BJ (cell line): Measurements from ENCODE around the gene MS4A5. TPM values are rescaled to one million over a fixed set of nuclear protein-coding genes. Genes with fewer than 3 reads are reported as not detected.

Source experiments
- CTCF ChIA-PET: fragments of 350-600 bp; formaldehyde crosslinking; extraction: SDS; loops from one replicate; lab custom pipeline; 2021; ENCODE audit warnings: antibody characterized with exemption, inconsistent platforms; lab: Yijun Ruan, JAX
- POLR2A ChIA-PET: fragments of 300-600 bp; sonication (Branson Sonifier 250); formaldehyde crosslinking; extraction: SDS; loops from one replicate; lab custom pipeline; 2021; ENCODE audit warnings: antibody characterized with exemption; lab: Charles Lee
- DNase-seq: peaks from one replicate; pipeline ENCODE4 v3.0.0-alpha.2; 2011; ENCODE audit warnings: low read depth
- H3K27me3 ChIP-seq: 2 replicates; pipeline ENCODE4 v1.6.0; 2011; ENCODE audit warnings: low read length; ENCODE audit not compliant: control insufficient read depth, insufficient read depth
- H3K36me3 ChIP-seq: 2 replicates; pipeline ENCODE4 v1.5.1; 2011; ENCODE audit warnings: low read length; ENCODE audit not compliant: control insufficient read depth, insufficient read depth
- H3K4me3 ChIP-seq: 2 replicates; pipeline ENCODE4 v1.5.1; 2011; ENCODE audit warnings: low read depth, mild to moderate bottlenecking, control low read depth, low read length
- polyA plus RNA-seq: library from polyadenylated mRNA; depleted of rRNA; stranded (reverse); fragments of >200 nt; gene quantifications from 2 replicates; pipeline ENCODE4 v1.2.3, GENCODE V29; 2011
- TF ChIP-seq, protein P1 (sequence below): IDR thresholded peaks from 2 replicates; pipeline ENCODE4 v1.5.1; 2011; ENCODE audit warnings: low read depth, mild to moderate bottlenecking, control low read depth, inconsistent platforms, low read length, moderate library complexity; ENCODE audit not compliant: insufficient read depth

MS4A5 gene
- polyA plus RNA-seq, 1 experiment = not detected

DNA sequence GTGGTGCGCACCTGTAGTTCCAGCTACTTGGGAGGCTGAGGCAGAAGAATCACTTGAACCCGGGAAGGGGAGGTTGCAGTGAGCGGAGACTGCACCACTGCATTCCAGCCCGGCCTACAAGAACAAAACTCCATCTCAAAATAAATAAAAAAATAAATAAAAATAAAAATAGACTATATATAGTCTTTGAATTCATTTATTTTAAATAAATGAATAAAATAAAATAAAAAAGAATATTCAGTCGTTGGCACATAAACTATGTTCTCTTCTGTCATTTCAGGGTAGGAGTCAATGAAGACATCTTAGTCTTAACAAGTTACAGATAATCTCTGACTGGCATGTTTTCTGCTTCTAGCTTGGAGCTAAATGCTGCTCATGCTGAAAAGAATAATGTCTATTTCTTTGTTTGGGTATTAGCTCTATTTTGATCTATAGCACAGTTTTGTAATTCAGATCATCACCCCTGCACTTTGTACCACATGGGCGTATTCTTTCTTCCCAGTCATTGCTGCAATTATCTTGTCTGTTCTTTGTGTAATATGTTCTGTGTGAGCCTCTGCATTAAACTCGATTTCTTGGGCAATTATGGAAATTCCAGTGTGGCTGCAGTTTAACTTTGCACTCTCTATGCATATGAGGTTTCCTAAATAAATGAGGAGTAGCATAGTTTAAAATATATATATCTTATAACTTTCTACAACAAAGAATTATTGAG is 34.5 kb upstream of the MS4A5 start:
- TF ChIP-seq, protein P1, sequence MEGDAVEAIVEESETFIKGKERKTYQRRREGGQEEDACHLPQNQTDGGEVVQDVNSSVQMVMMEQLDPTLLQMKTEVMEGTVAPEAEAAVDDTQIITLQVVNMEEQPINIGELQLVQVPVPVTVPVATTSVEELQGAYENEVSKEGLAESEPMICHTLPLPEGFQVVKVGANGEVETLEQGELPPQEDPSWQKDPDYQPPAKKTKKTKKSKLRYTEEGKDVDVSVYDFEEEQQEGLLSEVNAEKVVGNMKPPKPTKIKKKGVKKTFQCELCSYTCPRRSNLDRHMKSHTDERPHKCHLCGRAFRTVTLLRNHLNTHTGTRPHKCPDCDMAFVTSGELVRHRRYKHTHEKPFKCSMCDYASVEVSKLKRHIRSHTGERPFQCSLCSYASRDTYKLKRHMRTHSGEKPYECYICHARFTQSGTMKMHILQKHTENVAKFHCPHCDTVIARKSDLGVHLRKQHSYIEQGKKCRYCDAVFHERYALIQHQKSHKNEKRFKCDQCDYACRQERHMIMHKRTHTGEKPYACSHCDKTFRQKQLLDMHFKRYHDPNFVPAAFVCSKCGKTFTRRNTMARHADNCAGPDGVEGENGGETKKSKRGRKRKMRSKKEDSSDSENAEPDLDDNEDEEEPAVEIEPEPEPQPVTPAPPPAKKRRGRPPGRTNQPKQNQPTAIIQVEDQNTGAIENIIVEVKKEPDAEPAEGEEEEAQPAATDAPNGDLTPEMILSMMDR = no peak
- no peak for DNase-seq
- CTCF ChIA-PET = no interaction called here

DNA sequence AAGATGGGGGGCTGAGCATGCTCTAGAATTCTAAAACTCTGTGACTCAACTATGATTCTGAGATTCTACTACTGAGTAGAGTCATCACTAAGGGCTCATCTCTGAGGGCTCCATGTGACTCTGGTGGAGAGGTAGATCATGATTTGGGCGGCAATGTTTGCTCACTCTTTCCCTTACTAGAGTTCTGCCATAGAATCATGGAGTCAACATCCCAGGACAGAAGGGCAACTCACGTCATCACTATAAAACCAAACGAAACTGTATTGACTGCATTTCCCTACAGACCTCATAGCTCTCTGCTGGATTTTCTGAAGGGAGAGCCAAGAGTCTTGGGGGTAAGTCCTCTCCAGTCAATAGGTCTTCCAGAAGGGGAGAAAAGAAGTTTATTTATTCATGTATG is 33.0 kb upstream of the MS4A5 start, which contains the start of gene MS4A14:
Gene MS4A14, plus strand, starts transcription at position 78 of the 400 bp plus-strand sequence. Its CDS starts 120 bp downstream, at position 198.
- ChIA-PET CTCF (no interaction called here), POLR2A (no interaction called here)
- Histone ChIP-seq H3K36me3 (no peaks in the 10 kb centered on the region), H3K27me3 (no peaks in the 10 kb centered on the region), H3K4me3 (no peak within 1 kb of the TSS)
- TF ChIP-seq, protein P1 = no peak
- DNase-seq = no peak

More for the DNA sequence above, 34.5 kb upstream of the MS4A5 start:
- Histone ChIP-seq H3K27me3 (no peaks in the 10 kb centered on the region), H3K36me3 (no peaks in the 10 kb centered on the region), H3K4me3 (no peak overlapping the region)
- POLR2A ChIA-PET = no interaction called here

DNA sequence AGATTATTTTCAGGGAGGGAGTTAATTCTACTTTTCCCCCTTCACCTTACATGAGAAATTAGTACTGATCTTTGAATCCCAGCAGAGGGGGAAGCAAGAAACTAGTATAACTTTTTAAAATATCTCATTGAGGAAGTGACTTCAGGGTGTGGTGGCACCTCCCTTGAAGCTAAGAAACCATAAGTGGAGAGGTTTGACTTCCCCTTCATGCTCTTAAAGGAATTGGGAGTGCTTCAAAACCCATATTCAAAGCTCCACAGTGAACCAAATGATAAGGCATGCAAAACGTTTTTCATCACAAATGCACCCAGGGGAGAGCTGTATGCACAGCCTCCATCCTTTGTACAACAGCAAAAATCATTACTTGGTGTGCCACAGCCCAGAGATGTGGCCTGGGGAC is 32.6 kb upstream of the MS4A5 start:
- Histone ChIP-seq H3K36me3 (no peaks in the 10 kb centered on the region), H3K4me3 (no peak overlapping the region), H3K27me3 (no peaks in the 10 kb centered on the region)
- ChIA-PET CTCF (no interaction called here), POLR2A (no interaction called here)
- TF ChIP-seq, protein P1 = no peak
- DNase-seq = no peak

DNA sequence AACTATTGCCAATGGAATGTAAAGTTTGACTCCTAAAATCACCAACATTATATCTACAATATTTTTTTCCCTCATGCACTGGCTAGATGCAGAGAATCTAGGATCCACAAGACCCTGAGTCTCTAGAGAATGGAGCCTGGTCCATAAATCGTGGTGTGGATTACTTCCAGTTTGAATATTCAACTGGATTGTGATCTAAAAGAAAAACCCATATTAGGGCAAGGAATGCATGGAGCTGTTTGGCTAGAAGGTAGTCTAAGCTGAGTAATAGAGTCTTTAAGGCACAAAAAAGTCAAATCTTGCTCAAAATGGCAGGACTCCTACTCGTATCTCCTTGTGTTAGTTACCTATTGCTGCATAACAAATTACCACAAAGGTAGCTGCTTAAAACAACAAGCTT is 9.4 kb upstream of the MS4A5 start:
- TF ChIP-seq, protein P1 = no peak
- H3K27me3 ChIP-seq = no peaks in the 10 kb centered on the region
- ChIA-PET CTCF (interaction anchor here (1.6 kb wide), 1 partner anchor 57 kb away, joined by 7 read pairs; no protein-coding TSS in a partner anchor), POLR2A (no interaction called here)
- H3K36me3 ChIP-seq = no peaks in the 10 kb centered on the region
- no peak overlapping the region for H3K4me3 ChIP-seq
- no peak for DNase-seq

DNA sequence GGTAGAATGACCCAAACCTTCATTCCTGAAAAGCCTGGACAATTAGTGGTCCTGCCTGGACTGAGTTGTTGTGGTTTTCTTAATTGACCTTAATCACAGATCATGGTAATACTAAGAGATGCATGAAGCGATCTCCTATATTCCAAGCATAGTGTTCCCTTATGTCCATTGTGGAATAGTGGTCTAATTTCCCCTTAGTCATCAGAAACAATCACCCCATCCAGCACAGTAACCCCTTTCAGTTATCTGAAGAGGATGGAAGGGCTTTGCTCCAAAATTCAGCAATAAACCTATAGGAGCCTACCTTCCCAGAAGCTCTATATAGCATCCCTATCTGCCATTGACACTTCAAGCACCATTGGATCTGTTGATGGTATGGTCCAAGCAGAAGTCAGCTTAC is 6.8 kb upstream of the MS4A5 start:
- Histone ChIP-seq H3K27me3 (no peaks in the 10 kb centered on the region), H3K4me3 (no peak overlapping the region), H3K36me3 (no peaks in the 10 kb centered on the region)
- TF ChIP-seq, protein P1 = no peak
- ChIA-PET CTCF (no interaction called here), POLR2A (no interaction called here)
- no peak for DNase-seq
